ENCODE data around the gene AKAP7.
"Not testable (repeated sequence)": the region's sequence is repeated elsewhere in the genome, so short reads cannot be mapped to it uniquely, and the experiment has no call there.

The AKAP7 gene

GRCh38 chr6:131300826-131301225 lies 165.6 kb downstream of the AKAP7 start:
- DNase-seq: not testable (repeated sequence)

- no peak for DNase-seq
Measured at GRCh38 chr6:131303338-131303930, 168.2 kb downstream of the AKAP7 start.

GRCh38 chr6:131305037-131305850 lies 170.0 kb downstream of the AKAP7 start:
- DNase-seq: no peak

GRCh38 chr6:131309437-131309836 lies 174.2 kb downstream of the AKAP7 start:
- DNase-seq: no peak

- no peak for DNase-seq
Measured at GRCh38 chr6:131314838-131315237, 179.6 kb downstream of the AKAP7 start.

- no peak for DNase-seq
Measured at GRCh38 chr6:131316654-131317053, 181.4 kb downstream of the AKAP7 start.

GRCh38 chr6:131317516-131317915 lies 182.2 kb downstream of the AKAP7 start:
- DNase-seq: no peak

- no peak for DNase-seq
Measured at GRCh38 chr6:131321589-131321988, 186.3 kb downstream of the AKAP7 start.

- no peak for DNase-seq
Measured at GRCh38 chr6:131322125-131322524, 186.9 kb downstream of the AKAP7 start.

- DNase-seq: not testable (repeated sequence)
Measured at GRCh38 chr6:131325669-131326068, 190.4 kb downstream of the AKAP7 start.

- DNase-seq: not testable (repeated sequence)
Measured at GRCh38 chr6:131328727-131329126, 193.5 kb downstream of the AKAP7 start.

GRCh38 chr6:131331151-131331550 lies 195.9 kb downstream of the AKAP7 start:
- DNase-seq: no peak

- DNase-seq: no peak
Measured at GRCh38 chr6:131331873-131332781, 196.9 kb downstream of the AKAP7 start.
